Stomach (tissue), 4 donors: Measurements from ENCODE around the gene ATP5F1B.

Source experiments
- POLR2AphosphoS5 ChIP-seq, 3 donors: sonication (generic); formaldehyde crosslinking; IDR thresholded peaks; one replicate each; pipeline ENCODE4 v1.6.1; 2016; ENCODE audit warnings: antibody characterized with exemption in 3 of 3
- TF ChIP-seq, protein P1 (sequence below), 7 experiments: fragments of 450-650 bp in 4 of 7; fragments of 200-600 bp in 3 of 7; sonication (generic) in 3 of 7; IDR thresholded peaks; one replicate each; pipeline ENCODE4 v1.5.1; 2016 to 2019; ENCODE audit warnings: antibody characterized with exemption in 7 of 7, control low read depth in 2 of 7, mild to moderate bottlenecking in 1 of 7

DNA sequence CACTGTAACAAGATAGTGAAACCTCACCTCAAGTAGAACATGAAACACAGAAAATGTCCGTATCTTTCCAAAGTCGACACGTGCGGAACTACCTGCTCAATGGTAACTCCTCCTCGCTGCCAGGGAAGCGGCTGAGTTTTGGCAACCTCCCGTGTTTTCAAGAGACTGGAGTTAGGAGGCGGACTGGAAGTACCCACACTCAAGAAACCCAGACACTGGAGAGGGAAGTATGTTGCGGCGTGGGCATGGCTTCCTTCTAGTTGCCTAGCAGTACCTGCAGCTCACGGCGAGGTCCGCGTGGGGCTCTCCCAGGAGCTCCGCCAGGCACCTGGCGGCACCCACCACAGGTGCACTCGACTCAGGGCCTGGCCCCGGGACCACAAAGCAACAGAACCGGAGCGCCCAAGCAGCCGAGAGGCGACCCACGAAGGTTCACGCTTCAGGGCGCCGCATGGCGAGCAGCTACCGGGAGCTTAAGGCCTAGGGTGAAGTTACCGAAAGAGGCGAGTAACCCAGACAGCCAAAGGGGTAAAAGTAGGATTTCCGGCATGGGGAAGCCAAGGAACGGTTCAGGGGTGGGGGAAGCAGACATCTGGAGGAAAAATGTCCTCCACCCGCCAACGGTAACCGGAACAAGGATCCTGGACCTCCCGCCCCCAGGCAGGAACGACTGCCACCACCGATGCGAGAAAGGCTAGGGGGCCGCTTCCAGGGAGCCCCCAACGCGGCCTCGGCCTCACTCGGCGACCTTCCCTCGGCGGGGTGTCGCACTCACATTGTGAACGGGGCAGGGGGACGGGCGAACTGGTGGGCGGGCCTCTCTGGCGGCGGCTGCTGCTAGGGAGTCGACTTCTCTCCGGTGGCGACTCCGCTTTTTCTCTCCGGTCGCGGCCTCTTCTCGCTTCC, 41.7 kb upstream of the ATP5F1B start:
- TF ChIP-seq, protein P1, sequence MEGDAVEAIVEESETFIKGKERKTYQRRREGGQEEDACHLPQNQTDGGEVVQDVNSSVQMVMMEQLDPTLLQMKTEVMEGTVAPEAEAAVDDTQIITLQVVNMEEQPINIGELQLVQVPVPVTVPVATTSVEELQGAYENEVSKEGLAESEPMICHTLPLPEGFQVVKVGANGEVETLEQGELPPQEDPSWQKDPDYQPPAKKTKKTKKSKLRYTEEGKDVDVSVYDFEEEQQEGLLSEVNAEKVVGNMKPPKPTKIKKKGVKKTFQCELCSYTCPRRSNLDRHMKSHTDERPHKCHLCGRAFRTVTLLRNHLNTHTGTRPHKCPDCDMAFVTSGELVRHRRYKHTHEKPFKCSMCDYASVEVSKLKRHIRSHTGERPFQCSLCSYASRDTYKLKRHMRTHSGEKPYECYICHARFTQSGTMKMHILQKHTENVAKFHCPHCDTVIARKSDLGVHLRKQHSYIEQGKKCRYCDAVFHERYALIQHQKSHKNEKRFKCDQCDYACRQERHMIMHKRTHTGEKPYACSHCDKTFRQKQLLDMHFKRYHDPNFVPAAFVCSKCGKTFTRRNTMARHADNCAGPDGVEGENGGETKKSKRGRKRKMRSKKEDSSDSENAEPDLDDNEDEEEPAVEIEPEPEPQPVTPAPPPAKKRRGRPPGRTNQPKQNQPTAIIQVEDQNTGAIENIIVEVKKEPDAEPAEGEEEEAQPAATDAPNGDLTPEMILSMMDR (IDR thresholded peaks at IDR 0.05) = no peak
- TF ChIP-seq POLR2AphosphoS5 (IDR thresholded peaks at IDR 0.05) = no peak
